GM18499 (cell line): ENCODE measurements around the gene IARS1.

Experiments used
- ATAC-seq: cut with Tn5 transposase; IDR thresholded peaks from one replicate; pipeline ENCODE4 v1.9.1; 2021; ENCODE audit warnings: moderate number of reproducible peaks; ENCODE audit not compliant: insufficient read depth, unreplicated experiment

Gene IARS1

GRCh38 chr9:92297611-92298010 lies 4.1 kb upstream of the IARS1 start:
- no peak for ATAC-seq

GRCh38 chr9:92295827-92296258 lies 2.3 kb upstream of the IARS1 start:
- no peak for ATAC-seq

GRCh38 chr9:92295240-92295790 lies 1.8 kb upstream of the IARS1 start:
- ATAC-seq: no peak

- no peak for ATAC-seq
Measured at GRCh38 chr9:92294297-92294676, 790 bp upstream of the IARS1 start.

- no peak for ATAC-seq
Measured at GRCh38 chr9:92293075-92293354, 482 bp downstream of the IARS1 start.

- ATAC-seq: no peak
Measured at GRCh38 chr9:92292338-92293074, 991 bp downstream of the IARS1 start.

GRCh38 chr9:92291577-92291976 lies 1.9 kb downstream of the IARS1 start:
- ATAC-seq: no peak

GRCh38 chr9:92290785-92291429 lies 2.6 kb downstream of the IARS1 start:
- no peak for ATAC-seq

- no peak for ATAC-seq
Measured at GRCh38 chr9:92289708-92290390, 3.6 kb downstream of the IARS1 start.

GRCh38 chr9:92279302-92279701 lies 14.2 kb downstream of the IARS1 start:
- no peak for ATAC-seq

GRCh38 chr9:92278110-92278509 lies 15.4 kb downstream of the IARS1 start:
- ATAC-seq: no peak

GRCh38 chr9:92276331-92277032 lies 17.0 kb downstream of the IARS1 start:
- no peak for ATAC-seq

GRCh38 chr9:92275541-92275940 lies 18.0 kb downstream of the IARS1 start:
- ATAC-seq: no peak

- no peak for ATAC-seq
Measured at GRCh38 chr9:92270511-92270910, 23.0 kb downstream of the IARS1 start.

GRCh38 chr9:92266486-92266885 lies 27.0 kb downstream of the IARS1 start:
- ATAC-seq: no peak

- no peak for ATAC-seq
Measured at GRCh38 chr9:92265154-92265553, 28.3 kb downstream of the IARS1 start.

GRCh38 chr9:92263131-92263530 lies 30.4 kb downstream of the IARS1 start:
- ATAC-seq: no peak

- ATAC-seq: no peak
Measured at GRCh38 chr9:92257327-92257726, 36.2 kb downstream of the IARS1 start.

- ATAC-seq: no peak
Measured at GRCh38 chr9:92254381-92255337, 38.8 kb downstream of the IARS1 start.

GRCh38 chr9:92253656-92254055 lies 39.8 kb downstream of the IARS1 start:
- ATAC-seq: no peak
